ENCODE results near the gene AQP2. TPM values are rescaled to one million over a fixed set of nuclear protein-coding genes. Genes with fewer than 3 reads are reported as not detected.

The AQP2 gene
- total RNA-seq, 1 donor from 2014 or later, result not detected

DNA sequence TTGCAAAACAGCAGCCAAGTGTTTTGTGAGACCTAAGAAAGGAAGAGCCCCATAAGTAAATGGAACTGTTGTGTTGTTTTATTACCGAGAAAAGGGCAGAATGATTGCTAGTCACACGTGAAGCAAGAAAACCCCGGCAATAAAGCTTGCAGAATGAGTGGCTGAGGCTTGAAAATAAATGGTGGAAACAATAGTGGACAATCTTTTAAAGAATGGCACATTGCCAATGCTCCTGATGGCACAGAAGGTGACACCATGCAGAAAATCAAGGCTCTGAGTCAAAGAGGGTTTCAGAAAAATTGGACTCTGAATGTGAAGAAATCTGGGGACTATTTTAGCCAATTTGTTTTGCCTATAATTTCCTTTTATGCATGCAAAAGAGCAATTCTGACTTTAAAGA, 4.0 kb upstream of the AQP2 start:
- Mint-ChIP-seq H3K27me3 (ENCODE audit: low read depth) (peaks cover 2% of the 10 kb centered on the region), H3K27ac (ENCODE audit: unreplicated experiment) (no peak overlapping the region), H3K36me3 (ENCODE audit: low read depth) (no peaks in the 10 kb centered on the region), H3K4me1 (peaks cover 24% of the 10 kb centered on the region), H3K4me3 (no peak overlapping the region), H3K9me3 (no peaks in the 10 kb centered on the region)
- no peak for DNase-seq (ENCODE audit: low read depth, low spot score)
- TF ChIP-seq, protein P1, sequence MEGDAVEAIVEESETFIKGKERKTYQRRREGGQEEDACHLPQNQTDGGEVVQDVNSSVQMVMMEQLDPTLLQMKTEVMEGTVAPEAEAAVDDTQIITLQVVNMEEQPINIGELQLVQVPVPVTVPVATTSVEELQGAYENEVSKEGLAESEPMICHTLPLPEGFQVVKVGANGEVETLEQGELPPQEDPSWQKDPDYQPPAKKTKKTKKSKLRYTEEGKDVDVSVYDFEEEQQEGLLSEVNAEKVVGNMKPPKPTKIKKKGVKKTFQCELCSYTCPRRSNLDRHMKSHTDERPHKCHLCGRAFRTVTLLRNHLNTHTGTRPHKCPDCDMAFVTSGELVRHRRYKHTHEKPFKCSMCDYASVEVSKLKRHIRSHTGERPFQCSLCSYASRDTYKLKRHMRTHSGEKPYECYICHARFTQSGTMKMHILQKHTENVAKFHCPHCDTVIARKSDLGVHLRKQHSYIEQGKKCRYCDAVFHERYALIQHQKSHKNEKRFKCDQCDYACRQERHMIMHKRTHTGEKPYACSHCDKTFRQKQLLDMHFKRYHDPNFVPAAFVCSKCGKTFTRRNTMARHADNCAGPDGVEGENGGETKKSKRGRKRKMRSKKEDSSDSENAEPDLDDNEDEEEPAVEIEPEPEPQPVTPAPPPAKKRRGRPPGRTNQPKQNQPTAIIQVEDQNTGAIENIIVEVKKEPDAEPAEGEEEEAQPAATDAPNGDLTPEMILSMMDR (conservative IDR thresholded peaks at IDR 0.05), result no peak

GRCh38 chr12:49947593-49948226, 2.8 kb upstream of the AQP2 start:
- H3K4me1 Mint-ChIP-seq, result peaks cover 16% of the 10 kb centered on the region
- H3K36me3 Mint-ChIP-seq (ENCODE audit: low read depth), result no peaks in the 10 kb centered on the region
- H3K4me3 Mint-ChIP-seq, result no peak overlapping the region
- no peak overlapping the region for H3K27ac Mint-ChIP-seq (ENCODE audit: unreplicated experiment)
- H3K9me3 Mint-ChIP-seq, result no peaks in the 10 kb centered on the region
- TF ChIP-seq, protein P1 (conservative IDR thresholded peaks at IDR 0.05), result no peak
- DNase-seq (ENCODE audit: low read depth, low spot score), result no peak
- H3K27me3 Mint-ChIP-seq (ENCODE audit: low read depth), result peaks cover 2% of the 10 kb centered on the region

- no peak for DNase-seq (ENCODE audit: low read depth, low spot score)
- H3K9me3 Mint-ChIP-seq, result no peaks in the 10 kb centered on the region
- H3K27me3 Mint-ChIP-seq (ENCODE audit: low read depth), result peaks cover 2% of the 10 kb centered on the region
- no peak overlapping the region for H3K27ac Mint-ChIP-seq (ENCODE audit: unreplicated experiment)
- peaks cover 14% of the 10 kb centered on the region for H3K4me1 Mint-ChIP-seq
- TF ChIP-seq, protein P1 (conservative IDR thresholded peaks at IDR 0.05), result no peak
- no peak overlapping the region for H3K4me3 Mint-ChIP-seq
- no peaks in the 10 kb centered on the region for H3K36me3 Mint-ChIP-seq (ENCODE audit: low read depth)
These were observed 1.4 kb upstream of the AQP2 start for GRCh38 chr12:49948866-49949845.

GRCh38 chr12:49949866-49950265, 671 bp upstream of the AQP2 start:
- peaks cover 2% of the 10 kb centered on the region for H3K27me3 Mint-ChIP-seq (ENCODE audit: low read depth)
- H3K4me1 Mint-ChIP-seq, result peaks cover 10% of the 10 kb centered on the region
- no peak overlapping the region for H3K27ac Mint-ChIP-seq (ENCODE audit: unreplicated experiment)

More at GRCh38 chr12:49949866-49950265, 671 bp upstream of the AQP2 start:
- no peaks in the 10 kb centered on the region for H3K9me3 Mint-ChIP-seq
- DNase-seq (ENCODE audit: low read depth, low spot score), result no peak
- H3K4me3 Mint-ChIP-seq, result no peak overlapping the region
- TF ChIP-seq, protein P1 (conservative IDR thresholded peaks at IDR 0.05), result no peak
- H3K36me3 Mint-ChIP-seq (ENCODE audit: low read depth), result no peaks in the 10 kb centered on the region

Data from neural crest cell (in vitro differentiated cells).